Mucosa of gallbladder (tissue), 1 donor: ENCODE measurements around the gene ANO5. TPM values are rescaled to one million over a fixed set of nuclear protein-coding genes. Genes with fewer than 3 reads are reported as not detected.

Source experiments
- DNase-seq: peaks from one replicate; pipeline ENCODE4 v3.0.0-alpha.2; 2020; ENCODE audit warnings: low spot score
- total RNA-seq: library from RNA; stranded (reverse); gene quantifications from one replicate; pipeline ENCODE4 v1.2.1, GENCODE V29; 2021
- donor health status: DM: no; HTN: no; CAD: no.

Gene ANO5
- total RNA-seq, result 10.4 TPM

GRCh38 chr11:22192642-22193347 is at the start of gene ANO5:
Gene ANO5, plus strand, starts transcription at chr11:22193085. Its CDS starts 408 bp downstream, at chr11:22193493.
- DNase-seq, result peak; percentile 70

- no peak for DNase-seq
Observed at GRCh38 chr11:22151649-22152197, 41.2 kb upstream of the ANO5 start.

- DNase-seq, result no peak
Observed at GRCh38 chr11:22157531-22157930, 35.4 kb upstream of the ANO5 start.

GRCh38 chr11:22161489-22161888 is 31.4 kb upstream of the ANO5 start:
- DNase-seq, result no peak

GRCh38 chr11:22162756-22163155 is 30.1 kb upstream of the ANO5 start:
- no peak for DNase-seq

GRCh38 chr11:22163394-22163797 is 29.5 kb upstream of the ANO5 start:
- DNase-seq, result peak; percentile 14

- no peak for DNase-seq
Observed at GRCh38 chr11:22165087-22165486, 27.8 kb upstream of the ANO5 start.

GRCh38 chr11:22165759-22166513 is 26.9 kb upstream of the ANO5 start:
- DNase-seq, result no peak

GRCh38 chr11:22169833-22170232 is 23.1 kb upstream of the ANO5 start:
- no peak for DNase-seq

GRCh38 chr11:22173532-22173931 is 19.4 kb upstream of the ANO5 start:
- DNase-seq, result no peak

- DNase-seq, result no peak
Observed at GRCh38 chr11:22177186-22177585, 15.7 kb upstream of the ANO5 start.

- DNase-seq, result no peak
Observed at GRCh38 chr11:22179626-22180025, 13.3 kb upstream of the ANO5 start.

GRCh38 chr11:22180131-22180530 is 12.8 kb upstream of the ANO5 start:
- DNase-seq, result no peak

- DNase-seq, result no peak
Observed at GRCh38 chr11:22189660-22190059, 3.2 kb upstream of the ANO5 start.

- DNase-seq, result no peak
Observed at GRCh38 chr11:22190827-22191463, 1.9 kb upstream of the ANO5 start.

- peak; percentile 11 for DNase-seq
Observed at GRCh38 chr11:22192289-22192641, 620 bp upstream of the ANO5 start.

GRCh38 chr11:22193348-22194051 is 615 bp downstream of the ANO5 start:
- DNase-seq, result peak; percentile 10

- no peak for DNase-seq
Observed at GRCh38 chr11:22194306-22194705, 1.4 kb downstream of the ANO5 start.

- DNase-seq, result no peak
Observed at GRCh38 chr11:22194907-22195306, 2.0 kb downstream of the ANO5 start.

- DNase-seq, result no peak
Observed at GRCh38 chr11:22197139-22198005, 4.5 kb downstream of the ANO5 start.

GRCh38 chr11:22199243-22199642 is 6.4 kb downstream of the ANO5 start:
- no peak for DNase-seq
